Head of caudate nucleus (tissue), 42 donors: ENCODE results near the gene CIITA.

Experiments used
- DNase-seq, 42 donors: peaks; one replicate each; pipeline versions ENCODE4 v3.0.0 to v3.0.0-alpha.2; 2020 to 2021; ENCODE audit warnings: mixed read lengths in 7 of 42
- intact Hi-C: fragments of 100-400 bp; cut with DNase I; formaldehyde crosslinking; loops from one replicate; pipeline ENCODE4 v1.15.0; 2022

The CIITA gene

DNA sequence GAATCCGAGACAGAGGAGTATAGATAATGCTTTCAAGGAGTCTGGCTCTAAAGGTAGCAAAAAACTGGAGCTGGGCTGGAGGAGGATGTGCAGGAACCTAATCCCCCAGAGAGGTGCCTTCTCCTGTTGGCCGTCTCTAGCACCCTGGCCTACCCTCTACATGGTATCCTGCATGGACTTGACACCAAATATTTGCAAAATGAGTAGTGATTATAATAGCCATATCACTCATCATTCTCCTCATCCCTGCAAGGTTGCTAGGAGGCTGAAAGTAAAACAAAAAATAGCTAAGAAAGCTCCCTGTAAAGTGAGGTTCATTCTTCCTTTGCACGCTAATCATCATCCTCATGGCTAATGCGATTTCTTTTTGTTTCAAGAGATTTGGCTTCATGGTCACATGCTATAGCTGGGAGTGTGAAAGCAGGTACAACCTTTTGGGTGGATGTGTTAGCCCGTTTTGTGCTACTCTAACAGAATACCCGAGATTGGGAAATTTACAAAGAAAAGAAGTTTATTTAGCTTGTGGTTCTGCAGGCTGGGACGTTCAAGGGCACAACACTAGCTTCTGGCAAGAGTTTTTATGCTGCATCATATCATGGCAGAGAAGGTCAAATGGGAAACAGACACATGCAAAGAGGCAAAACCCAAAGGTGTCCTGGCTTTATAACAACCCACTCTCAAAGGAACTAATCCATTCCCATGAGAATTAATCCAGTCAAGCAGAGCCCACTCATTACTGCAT lies 27.1 kb upstream of the CIITA start:
- intact Hi-C loops = no loop called here
- no peak for DNase-seq

GRCh38 chr16:10850478-10850850 lies 26.5 kb upstream of the CIITA start:
- no peak for DNase-seq
- intact Hi-C loops = no loop called here

DNA sequence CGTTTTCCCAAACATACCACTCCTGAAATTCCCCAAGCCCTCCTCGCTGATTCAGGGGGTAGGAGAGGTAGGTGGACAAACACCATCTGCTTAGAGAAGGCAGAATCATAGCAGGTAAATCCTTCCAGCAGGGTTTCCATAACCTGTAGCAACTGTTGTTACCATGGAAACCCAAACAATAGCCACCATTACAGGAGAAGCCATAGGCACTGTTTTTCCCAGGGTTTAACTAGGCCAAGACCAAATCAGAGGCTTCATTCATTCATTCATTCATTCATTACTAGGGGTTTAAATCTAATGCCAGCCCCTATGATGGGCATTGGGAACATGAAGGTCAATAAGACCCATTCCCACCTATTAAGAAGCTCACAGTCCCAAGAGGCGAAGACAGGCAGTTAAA lies 25.5 kb upstream of the CIITA start:
- intact Hi-C loops = no loop called here
- DNase-seq = no peak

- no peak for DNase-seq
- intact Hi-C loops = no loop called here
These were observed 24.7 kb upstream of the CIITA start for GRCh38 chr16:10852286-10852685.

- intact Hi-C loops = no loop called here
- no peak for DNase-seq
These were observed 24.1 kb upstream of the CIITA start for GRCh38 chr16:10852948-10853347.

- intact Hi-C loops = no loop called here
- no peak for DNase-seq
These were observed 21.0 kb upstream of the CIITA start for GRCh38 chr16:10856042-10856441.

GRCh38 chr16:10858203-10858602 lies 18.8 kb upstream of the CIITA start:
- intact Hi-C loops = no loop called here
- no peak for DNase-seq

DNA sequence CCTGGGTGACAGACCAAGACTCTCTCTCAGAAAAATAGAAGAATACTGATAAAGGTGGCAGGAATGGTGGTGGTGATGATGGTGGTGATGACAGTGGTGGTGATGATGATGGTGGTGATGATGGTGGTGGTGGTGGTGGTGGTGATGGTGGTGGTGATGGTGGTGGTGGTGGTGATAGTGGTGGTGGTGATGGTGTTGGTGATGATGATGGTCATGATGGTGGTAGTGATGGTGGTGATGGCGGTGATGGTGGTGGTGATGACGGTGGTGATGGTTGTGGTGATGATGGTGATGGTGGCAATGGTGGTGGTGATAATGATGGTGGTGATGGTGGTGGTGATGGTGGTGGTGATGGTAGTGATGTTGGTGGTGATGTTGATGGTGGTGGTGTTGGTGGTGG lies 18.0 kb upstream of the CIITA start:
- intact Hi-C loops = no loop called here
- DNase-seq = no peak

- no peak for DNase-seq
- intact Hi-C loops = no loop called here
These were observed 17.3 kb upstream of the CIITA start for GRCh38 chr16:10859658-10860057.

DNA sequence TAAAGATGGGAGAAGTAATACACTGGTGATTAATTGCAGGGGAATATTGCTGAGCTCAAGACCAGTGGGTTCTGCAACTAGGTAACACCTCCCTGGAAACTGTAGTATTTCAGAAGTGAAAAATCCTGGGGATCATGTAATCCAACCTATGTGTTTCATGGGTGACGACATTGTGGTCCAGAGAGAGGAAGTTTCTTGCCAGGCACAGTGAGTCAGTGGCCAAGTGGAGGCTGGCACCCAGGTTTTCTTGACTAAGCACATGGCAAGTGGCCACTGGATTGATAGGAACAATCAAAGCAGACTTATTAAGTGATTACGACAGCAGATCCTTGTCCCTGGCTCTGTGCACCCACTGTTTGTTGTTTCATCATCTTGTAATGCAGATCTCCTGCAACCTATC lies 14.6 kb upstream of the CIITA start:
- peak in 21 of 42 donors; percentile 13 to 83 (median 39) for DNase-seq
- intact Hi-C loops = no loop called here

GRCh38 chr16:10865991-10866966 lies 10.7 kb upstream of the CIITA start:
- intact Hi-C loops = no loop called here
- DNase-seq = peak in 8 of 42 donors; percentile 18 to 50 (median 28)

DNA sequence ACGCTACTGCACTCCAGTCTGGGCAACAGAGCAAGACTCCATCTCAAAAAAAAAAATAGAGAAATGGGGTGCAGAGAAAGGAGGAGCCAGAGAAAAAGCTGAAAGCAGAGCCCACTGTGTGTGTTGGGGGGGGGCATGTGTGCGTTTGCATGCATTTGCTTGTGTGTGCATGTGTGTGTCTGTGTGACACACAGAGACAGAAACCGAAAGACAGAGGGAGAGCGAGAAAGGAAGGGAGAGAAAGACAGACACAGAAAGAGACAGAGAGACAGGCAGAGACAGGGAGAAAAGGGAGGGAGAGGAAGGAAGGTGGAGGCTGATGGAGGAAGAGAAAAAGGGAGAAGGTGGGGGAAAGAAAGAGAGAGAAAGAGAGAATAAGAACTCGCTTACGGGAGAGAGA lies 9.8 kb upstream of the CIITA start:
- intact Hi-C loops = no loop called here
- DNase-seq = no peak

DNA sequence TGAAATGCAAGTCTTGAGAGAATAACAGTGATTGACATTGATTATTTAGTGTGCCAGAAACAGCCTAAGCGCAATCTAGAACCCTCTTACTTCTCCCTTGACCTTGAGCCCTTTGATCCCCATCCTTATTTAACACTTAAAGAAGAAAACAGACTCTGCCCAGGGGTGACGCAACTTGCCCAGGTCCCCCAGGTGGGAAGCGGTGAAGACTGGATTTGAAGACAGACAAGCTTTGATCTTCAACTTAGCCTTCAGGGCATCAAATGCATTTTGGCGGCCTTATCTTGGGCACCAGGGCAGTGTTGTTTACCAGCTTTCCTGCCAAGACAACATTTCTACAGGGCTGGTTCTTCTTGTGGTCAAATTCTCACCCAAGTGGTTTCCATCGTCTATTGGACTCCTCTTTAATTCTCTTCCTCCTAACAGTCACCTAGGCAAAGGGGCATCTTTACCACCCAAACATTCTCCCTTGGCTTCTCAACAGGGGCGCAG lies 8.9 kb upstream of the CIITA start:
- intact Hi-C loops = no loop called here
- DNase-seq = no peak

- peak in 28 of 42 donors; percentile 28 to 60 (median 44) for DNase-seq
- intact Hi-C loops = no loop called here
These were observed 8.2 kb upstream of the CIITA start for GRCh38 chr16:10868596-10869469.

DNA sequence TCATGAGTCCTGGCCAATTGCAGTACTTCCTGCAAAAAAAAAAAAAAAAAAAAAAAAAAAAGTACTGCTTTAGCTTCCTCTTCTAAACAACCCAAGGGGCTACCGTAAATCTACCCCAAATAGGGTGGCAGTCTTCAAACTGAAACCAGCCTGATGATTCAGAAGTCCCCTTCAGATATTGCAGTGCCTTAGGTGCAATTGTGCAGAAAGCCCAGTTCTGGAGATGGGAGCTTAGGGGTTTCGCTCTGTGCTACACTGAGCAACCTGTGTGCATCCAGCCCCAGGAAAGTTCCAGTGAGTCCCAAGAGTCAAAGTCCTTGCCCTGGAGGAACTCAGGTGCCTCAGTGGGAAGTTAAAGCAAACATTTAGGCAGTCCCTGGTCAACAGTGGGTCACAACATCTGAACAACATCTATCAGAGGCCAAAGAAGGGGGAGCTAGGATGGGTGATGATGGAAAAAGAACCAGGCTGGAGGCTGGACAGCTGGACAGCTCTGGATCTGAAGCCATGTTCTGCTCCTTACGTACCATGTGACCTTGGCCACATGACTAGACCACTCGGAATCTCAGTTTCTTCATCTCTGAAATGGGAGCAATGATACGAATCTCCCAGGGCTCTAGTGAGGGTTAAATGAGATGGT lies 6.7 kb upstream of the CIITA start:
- intact Hi-C loops = no loop called here
- DNase-seq = no peak

- no peak for DNase-seq
- intact Hi-C loops = no loop called here
These were observed 6.2 kb upstream of the CIITA start for GRCh38 chr16:10870808-10871156.

DNA sequence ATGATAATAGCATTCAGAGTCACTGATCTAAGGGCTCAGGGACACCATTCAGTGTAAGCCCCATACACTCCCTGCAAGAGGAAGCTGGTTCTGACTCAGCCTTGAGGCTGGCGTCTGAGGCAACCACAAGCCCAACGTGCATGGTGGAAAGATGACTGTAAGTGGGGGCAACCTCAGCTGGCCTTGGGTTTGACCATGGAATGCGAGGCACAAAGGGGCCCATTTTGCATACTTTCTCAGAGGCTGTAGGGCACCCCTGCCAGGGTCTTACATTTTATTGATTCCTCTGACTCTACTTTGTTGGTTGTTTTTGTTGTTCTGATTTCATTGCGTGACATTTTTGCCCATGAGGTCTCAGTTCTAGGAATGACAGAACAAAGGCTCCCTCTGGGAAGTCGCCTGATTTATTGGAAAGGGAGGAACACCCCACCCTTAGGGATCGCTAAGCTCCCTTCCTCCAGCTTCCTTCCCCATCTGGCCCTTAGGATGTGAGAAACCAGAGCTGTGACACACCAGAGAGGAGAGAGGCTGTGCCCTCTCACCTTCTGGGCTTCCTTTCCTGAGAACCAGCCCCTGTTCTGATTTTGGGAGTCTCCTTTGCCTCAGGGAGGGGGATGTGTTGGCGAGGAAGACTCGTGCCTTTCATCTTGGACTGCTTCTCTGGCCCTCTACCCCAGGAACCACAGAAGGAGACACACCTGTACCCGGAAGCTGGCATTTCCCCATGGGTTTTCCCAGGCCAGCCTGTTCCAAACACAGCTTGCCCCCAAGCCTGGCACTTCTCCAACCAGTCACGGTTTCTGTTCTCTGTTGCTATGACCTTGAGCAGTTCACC lies 5.6 kb upstream of the CIITA start:
- peak in 11 of 42 donors; percentile 19 to 55 (median 36) for DNase-seq
- intact Hi-C loops = no loop called here

DNA sequence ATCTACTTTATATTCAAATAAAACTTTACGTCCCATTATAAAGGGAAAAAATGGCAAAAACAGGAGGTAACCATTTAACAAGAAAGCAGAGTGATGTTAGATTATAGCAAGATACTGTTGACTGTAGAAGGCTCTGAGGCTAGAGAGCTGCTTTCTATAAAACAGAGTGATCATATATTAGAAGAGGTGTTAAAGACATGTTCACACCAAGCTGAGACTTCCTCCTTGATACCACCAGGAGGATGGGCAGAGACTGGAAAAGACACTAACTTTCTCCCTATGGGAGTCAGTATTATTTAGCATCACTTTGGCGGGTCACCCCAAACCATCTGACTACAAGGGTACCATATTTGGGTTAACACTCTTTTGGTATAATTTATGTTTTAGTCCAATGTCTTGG lies 687 bp upstream of the CIITA start:
- intact Hi-C loops = no loop called here
- DNase-seq = no peak
